Neuronal stem cell (in vitro differentiated cells): ENCODE data around the gene ZBTB39.
"Not testable (repeated sequence)": the region's sequence is repeated elsewhere in the genome, so short reads cannot be mapped to it uniquely, and the experiment has no call there.

ENCODE experiments used
- DNase-seq: peaks from one replicate; pipeline ENCODE4 v3.0.0-alpha.2; 2013; ENCODE audit warnings: low spot score
- H2AFZ ChIP-seq: one replicate; pipeline ENCODE4 v1.6.1; 2013; ENCODE audit warnings: mild to moderate bottlenecking, low read length, inconsistent platforms
- H2AK5ac ChIP-seq: 2 replicates; pipeline ENCODE4 v1.6.1; 2013; ENCODE audit warnings: low read depth, mild to moderate bottlenecking, inconsistent platforms, low read length, moderate library complexity, mixed read lengths
- H2BK120ac ChIP-seq: 2 replicates; pipeline ENCODE4 v1.6.1; 2013; ENCODE audit warnings: low read depth, mild to moderate bottlenecking, inconsistent platforms, low read length, moderate library complexity, mixed read lengths
- H2BK12ac ChIP-seq: one replicate; pipeline ENCODE4 v1.6.1; 2013; ENCODE audit warnings: low read length, inconsistent platforms
- H2BK15ac ChIP-seq: 2 replicates; pipeline ENCODE4 v1.6.1; 2013; ENCODE audit warnings: mild to moderate bottlenecking, low read length, inconsistent platforms, mixed read lengths
- H2BK5ac ChIP-seq: one replicate; pipeline ENCODE4 v1.6.1; 2013; ENCODE audit warnings: inconsistent platforms, mild to moderate bottlenecking, low read length, moderate library complexity
- H3K14ac ChIP-seq: one replicate; pipeline ENCODE4 v1.6.1; 2013; ENCODE audit warnings: low read length, inconsistent platforms
- H3K18ac ChIP-seq: 2 replicates; pipeline ENCODE4 v1.6.1; 2013; ENCODE audit warnings: low read length, inconsistent platforms
- H3K23ac ChIP-seq: 2 replicates; pipeline ENCODE4 v1.6.1; 2013; ENCODE audit warnings: low read depth, mild to moderate bottlenecking, mixed read lengths, low read length, inconsistent platforms; ENCODE audit not compliant: poor library complexity
- H3K27ac ChIP-seq: replicated peaks from 3 replicates; pipeline ENCODE4 v1.5.1; 2013; ENCODE audit warnings: low read length, inconsistent platforms
- H3K27me3 ChIP-seq, 3 experiments: 2 replicates each; pipeline ENCODE4 v1.6.1; 2013; ENCODE audit warnings: low read length in 3 of 3, mild to moderate bottlenecking in 2 of 3, inconsistent platforms in 1 of 3, low read depth in 1 of 3, mixed read lengths in 1 of 3, moderate library complexity in 1 of 3; ENCODE audit not compliant: control insufficient read depth in 3 of 3, insufficient read depth in 3 of 3
- H3K36me3 ChIP-seq, 2 donors: replicated peaks in 1 of 2; 2 replicates each; pipeline ENCODE4 v1.6.1; 2013; ENCODE audit warnings: low read length in 2 of 2; ENCODE audit not compliant: control insufficient read depth in 2 of 2, insufficient read depth in 2 of 2
- H3K4ac ChIP-seq: 2 replicates; pipeline ENCODE4 v1.6.1; 2013; ENCODE audit warnings: inconsistent platforms, mild to moderate bottlenecking, low read length, moderate library complexity
- H3K4me1 ChIP-seq, 2 donors: 1 replicate in 1 of 2; 2 replicates in 1 of 2; pipeline ENCODE4 v1.6.1; 2013; ENCODE audit warnings: low read length in 2 of 2, low read depth in 1 of 2; ENCODE audit not compliant: control insufficient read depth in 2 of 2, insufficient read depth in 1 of 2
- H3K4me2 ChIP-seq: one replicate; pipeline ENCODE4 v1.6.1; 2013; ENCODE audit warnings: mild to moderate bottlenecking, low read length, inconsistent platforms; ENCODE audit not compliant: insufficient read depth, poor library complexity, severe bottlenecking
- H3K4me3 ChIP-seq, 2 donors: 2 replicates each; pipeline ENCODE4 v1.5.1; 2013; ENCODE audit warnings: low read length in 2 of 2, mild to moderate bottlenecking in 2 of 2, inconsistent platforms in 1 of 2, moderate library complexity in 1 of 2
- H3K79me1 ChIP-seq: one replicate; pipeline ENCODE4 v1.6.1; 2013; ENCODE audit warnings: low read depth, mild to moderate bottlenecking, inconsistent platforms, low read length, moderate library complexity
- H3K9ac ChIP-seq: one replicate; pipeline ENCODE4 v1.6.1; 2013; ENCODE audit warnings: mild to moderate bottlenecking, low read depth, low read length, inconsistent platforms; ENCODE audit not compliant: poor library complexity
- H3K9me3 ChIP-seq, 2 donors: replicated peaks in 1 of 2; 2 replicates each; pipeline versions ENCODE3 to v1.6.1; 2013; ENCODE audit warnings: low read length in 2 of 2, mild to moderate bottlenecking in 2 of 2, inconsistent platforms in 1 of 2, low read depth in 1 of 2, mixed read lengths in 1 of 2, moderate library complexity in 1 of 2; ENCODE audit not compliant: control insufficient read depth in 2 of 2, insufficient read depth in 1 of 2
- H4K8ac ChIP-seq: one replicate; pipeline ENCODE4 v1.6.1; 2013; ENCODE audit warnings: low read depth, mild to moderate bottlenecking, inconsistent platforms, low read length, moderate library complexity
- H4K91ac ChIP-seq: one replicate; pipeline ENCODE4 v1.6.1; 2013; ENCODE audit warnings: low read length, low read depth, mild to moderate bottlenecking, inconsistent platforms; ENCODE audit not compliant: poor library complexity
- WGBS, 2 donors: extraction: QIAGEN DNeasy Blood & Tissue Kit; methylation state at CpG; one replicate each; pipeline ENCODE4 v1.1.7; 2013; ENCODE audit warnings: missing lambda C conversion rate in 2 of 2, mixed read lengths in 1 of 2; ENCODE audit not compliant: insufficient read length in 2 of 2, insufficient replicate concordance in 1 of 2; ENCODE audit errors: extremely low coverage in 2 of 2; 5-methylcytosine and 5-hydroxymethylcytosine counted together

The ZBTB39 gene

DNA sequence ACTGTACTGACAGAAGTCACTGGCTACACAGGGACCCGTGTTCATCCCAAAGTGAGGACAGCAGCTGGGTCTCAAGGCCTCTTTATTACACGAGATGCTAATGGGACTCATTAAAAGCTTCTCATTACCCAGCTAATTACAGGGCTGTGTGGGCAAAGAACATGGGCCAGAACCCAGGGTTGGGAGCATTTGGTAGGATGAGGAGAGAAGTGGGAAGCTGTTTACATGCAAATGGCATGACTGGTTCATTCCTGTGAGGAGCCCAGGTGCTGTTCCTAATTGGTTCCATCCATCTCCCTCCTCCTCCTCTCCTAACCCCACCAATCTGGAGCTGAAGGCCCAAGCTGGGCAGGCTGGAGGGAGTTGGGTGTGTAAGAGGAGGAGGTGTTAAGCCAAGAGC lies 18.9 kb upstream of the ZBTB39 start:
- Histone ChIP-seq H3K27ac (no peak overlapping the region), H2BK12ac (no peak overlapping the region), H3K9me3 (no peaks in the 10 kb centered on the region), H3K23ac (no peak overlapping the region), H4K8ac (no peak overlapping the region), H3K36me3 (no peaks in the 10 kb centered on the region), H3K27me3 (peaks cover 0 to 56% (median 0%) of the 10 kb centered on the region in 3 experiments), H3K4me3 (no peak overlapping the region), H3K9ac (no peak overlapping the region), H2BK120ac (no peak overlapping the region), H2AK5ac (no peak overlapping the region), H2BK15ac (no peak overlapping the region), H3K4me2 (no peak overlapping the region), H3K14ac (no peak overlapping the region), H4K91ac (no peak overlapping the region), H3K79me1 (no peaks in the 10 kb centered on the region), H3K4ac (no peak overlapping the region), H3K18ac (no peak overlapping the region), H3K4me1 (peaks cover 0 to 5% of the 10 kb centered on the region in 2 donors), H2AFZ (no peak overlapping the region), H2BK5ac (no peak overlapping the region)
- no CpG with 5 or more reads among the region's 2 CpGs for WGBS, 2 donors
- no peak for DNase-seq

DNA sequence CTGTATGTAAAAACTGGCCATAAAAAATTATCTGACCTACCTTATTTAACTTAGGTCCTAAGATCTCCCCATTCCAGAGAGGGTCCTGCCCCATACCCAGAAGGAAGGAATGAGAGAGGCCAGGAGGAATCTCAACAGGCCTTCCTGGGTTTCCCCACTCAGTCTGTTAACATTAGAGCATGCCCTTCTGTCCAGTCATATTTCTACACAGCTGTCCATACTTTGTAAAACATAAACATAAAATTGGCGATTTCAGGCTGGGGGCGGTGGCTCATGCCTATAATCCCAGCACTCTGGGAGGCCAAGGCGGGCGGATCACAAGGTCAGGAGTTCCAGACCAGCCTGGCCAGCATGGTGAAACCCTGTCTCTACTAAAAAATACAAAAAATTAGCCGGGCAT lies 16.0 kb upstream of the ZBTB39 start:
- H2AK5ac ChIP-seq, H2BK15ac ChIP-seq, H3K23ac ChIP-seq, H3K4me2 ChIP-seq, H3K14ac ChIP-seq, H3K4ac ChIP-seq, H3K9ac ChIP-seq, H2BK5ac ChIP-seq, H3K4me3 ChIP-seq, H3K18ac ChIP-seq, H3K79me1 ChIP-seq, H3K4me1 ChIP-seq, H3K36me3 ChIP-seq, H3K27ac ChIP-seq, H2AFZ ChIP-seq, H2BK120ac ChIP-seq, H3K9me3 ChIP-seq, H2BK12ac ChIP-seq, DNase-seq, H4K8ac ChIP-seq, H4K91ac ChIP-seq: not testable (repeated sequence)
- peaks cover 0 to 55% (median 0%) of the 10 kb centered on the region in 3 experiments for H3K27me3 ChIP-seq
- no CpG with 5 or more reads among the region's 5 CpGs for WGBS, 2 donors

DNA sequence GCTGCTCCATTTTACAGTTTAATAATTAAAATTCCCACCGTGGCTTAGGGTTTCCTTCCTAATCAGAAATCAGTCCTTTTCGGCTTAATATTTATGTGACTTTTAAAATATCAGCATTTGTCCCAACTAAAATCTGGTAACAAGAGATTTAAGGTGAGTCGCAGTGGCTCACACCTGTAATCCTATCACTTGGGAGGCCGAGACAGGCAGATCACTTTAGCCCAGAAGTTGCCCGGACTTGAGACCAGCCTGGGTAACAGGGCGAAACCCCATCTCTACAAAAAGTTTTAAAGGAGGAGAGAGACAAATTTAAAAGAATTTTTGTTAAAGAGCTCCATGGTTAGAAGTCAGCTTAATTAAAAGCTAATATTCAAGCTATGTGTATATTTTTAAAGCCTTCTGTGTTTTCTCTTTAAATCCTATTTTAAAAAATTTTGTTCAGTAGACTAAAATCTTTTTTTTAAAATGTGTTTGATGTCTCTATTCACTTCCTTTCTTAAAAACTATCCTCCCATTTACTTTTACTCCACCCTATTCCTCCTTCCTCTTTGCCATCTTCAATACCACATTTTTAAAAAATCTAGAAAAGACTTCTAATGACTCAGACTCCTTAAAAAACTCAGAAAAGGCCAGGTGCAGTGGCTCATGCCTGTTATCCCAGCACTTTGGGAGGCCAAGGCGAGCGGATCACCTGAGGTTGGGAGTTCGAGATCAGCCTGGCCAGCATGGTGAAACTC lies 13.8 kb upstream of the ZBTB39 start:
- no peaks in the 10 kb centered on the region for H3K79me1 ChIP-seq
- no peak overlapping the region for H3K9ac ChIP-seq
- H3K27ac ChIP-seq = no peak overlapping the region
- no peak overlapping the region for H3K4ac ChIP-seq
- H2AFZ ChIP-seq = no peak overlapping the region
- H3K36me3 ChIP-seq = no peaks in the 10 kb centered on the region
- H3K23ac ChIP-seq = no peak overlapping the region
- no peak overlapping the region for H2BK12ac ChIP-seq
- WGBS, 2 donors = no CpG with 5 or more reads among the region's 9 CpGs
- peaks cover 0 to 46% (median 0%) of the 10 kb centered on the region in 3 experiments for H3K27me3 ChIP-seq
- H2AK5ac ChIP-seq = no peak overlapping the region
- no peak overlapping the region for H3K4me3 ChIP-seq
- no peaks in the 10 kb centered on the region for H3K9me3 ChIP-seq
- H3K18ac ChIP-seq = no peak overlapping the region
- no peak overlapping the region for H2BK5ac ChIP-seq
- H4K91ac ChIP-seq = no peak overlapping the region
- no peak overlapping the region for H3K4me2 ChIP-seq
- H2BK120ac ChIP-seq = no peak overlapping the region
- no peak overlapping the region for H4K8ac ChIP-seq
- DNase-seq = no peak
- H2BK15ac ChIP-seq = no peak overlapping the region
- peaks cover 3 to 4% of the 10 kb centered on the region in 2 donors for H3K4me1 ChIP-seq
- no peak overlapping the region for H3K14ac ChIP-seq

DNA sequence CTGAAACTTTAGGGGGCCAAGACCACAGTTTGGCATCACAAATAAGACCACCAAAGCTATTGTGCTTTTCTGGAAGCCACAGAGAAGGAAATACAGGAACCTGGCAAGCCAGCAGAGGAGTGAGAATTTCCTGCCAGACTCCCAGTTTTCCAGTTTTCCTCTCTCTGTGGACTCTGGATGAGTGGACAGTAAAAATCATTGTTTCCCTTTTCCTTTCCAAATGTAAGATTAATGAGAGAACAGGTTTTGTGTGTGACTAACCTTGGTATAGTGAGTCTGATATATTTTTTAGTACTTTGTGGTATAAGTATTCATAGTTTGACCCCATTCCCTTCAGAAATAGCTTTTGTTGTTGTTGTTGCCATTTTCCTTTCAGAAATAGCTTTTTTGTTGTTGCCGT lies 12.6 kb upstream of the ZBTB39 start:
- Histone ChIP-seq H3K9ac (no peak overlapping the region), H3K18ac (no peak overlapping the region), H3K27ac (no peak overlapping the region), H3K4me1 (peaks cover 3 to 4% of the 10 kb centered on the region in 2 donors), H3K79me1 (no peaks in the 10 kb centered on the region), H3K23ac (no peak overlapping the region), H3K27me3 (peaks cover 0 to 50% (median 0%) of the 10 kb centered on the region in 3 experiments), H3K4ac (no peak overlapping the region), H4K91ac (no peak overlapping the region), H2AFZ (no peak overlapping the region), H3K36me3 (no peaks in the 10 kb centered on the region), H3K9me3 (no peaks in the 10 kb centered on the region), H2BK12ac (no peak overlapping the region), H3K14ac (no peak overlapping the region), H2BK5ac (no peak overlapping the region), H3K4me2 (no peak overlapping the region), H2BK120ac (no peak overlapping the region), H3K4me3 (no peak overlapping the region), H2BK15ac (no peak overlapping the region), H2AK5ac (no peak overlapping the region), H4K8ac (no peak overlapping the region)
- DNase-seq = no peak
- WGBS, 2 donors = no CpG with 5 or more reads among the region's 1 CpG
